ENCODE data around the gene GLB1L2.

Gene GLB1L2

DNA sequence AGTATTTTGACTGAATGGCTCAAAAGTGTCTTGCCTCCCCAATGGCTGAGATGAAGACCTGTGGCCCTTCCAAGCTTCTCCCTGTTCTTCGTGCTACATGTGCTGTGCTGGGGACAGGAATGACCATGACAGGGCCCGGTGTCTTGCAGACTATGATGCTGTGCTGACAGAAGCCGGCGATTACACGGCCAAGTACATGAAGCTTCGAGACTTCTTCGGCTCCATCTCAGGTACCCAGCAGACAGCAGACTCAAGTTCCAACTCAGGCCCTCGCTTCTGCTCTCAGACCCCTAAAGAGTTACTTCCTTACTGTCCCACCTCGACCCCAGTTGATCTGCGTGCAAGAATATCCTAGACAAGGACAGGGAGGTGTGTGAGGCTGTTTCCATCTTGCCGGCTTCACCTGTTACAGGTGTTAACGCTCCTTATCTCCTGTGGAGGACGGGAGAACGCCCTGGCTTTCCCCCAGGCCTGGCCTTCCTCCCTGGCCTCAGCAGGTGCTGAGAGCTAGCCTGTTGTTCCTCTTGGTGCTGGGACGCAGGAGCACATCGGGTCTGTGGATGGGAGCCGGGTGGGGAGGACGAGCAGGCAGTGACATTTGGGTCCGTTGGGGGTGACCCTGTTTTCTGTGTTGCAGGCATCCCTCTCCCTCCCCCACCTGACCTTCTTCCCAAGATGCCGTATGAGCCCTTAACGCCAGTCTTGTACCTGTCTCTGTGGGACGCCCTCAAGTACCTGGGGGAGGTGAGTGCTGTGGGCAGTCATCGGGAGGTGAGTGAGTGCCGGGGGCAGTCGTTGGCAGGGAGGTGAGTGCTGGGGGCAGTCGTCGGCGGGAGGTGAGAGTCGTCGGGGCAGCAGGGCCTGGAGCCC, 38.1 kb downstream of the GLB1L2 start:
- no peak for DNase-seq

DNA sequence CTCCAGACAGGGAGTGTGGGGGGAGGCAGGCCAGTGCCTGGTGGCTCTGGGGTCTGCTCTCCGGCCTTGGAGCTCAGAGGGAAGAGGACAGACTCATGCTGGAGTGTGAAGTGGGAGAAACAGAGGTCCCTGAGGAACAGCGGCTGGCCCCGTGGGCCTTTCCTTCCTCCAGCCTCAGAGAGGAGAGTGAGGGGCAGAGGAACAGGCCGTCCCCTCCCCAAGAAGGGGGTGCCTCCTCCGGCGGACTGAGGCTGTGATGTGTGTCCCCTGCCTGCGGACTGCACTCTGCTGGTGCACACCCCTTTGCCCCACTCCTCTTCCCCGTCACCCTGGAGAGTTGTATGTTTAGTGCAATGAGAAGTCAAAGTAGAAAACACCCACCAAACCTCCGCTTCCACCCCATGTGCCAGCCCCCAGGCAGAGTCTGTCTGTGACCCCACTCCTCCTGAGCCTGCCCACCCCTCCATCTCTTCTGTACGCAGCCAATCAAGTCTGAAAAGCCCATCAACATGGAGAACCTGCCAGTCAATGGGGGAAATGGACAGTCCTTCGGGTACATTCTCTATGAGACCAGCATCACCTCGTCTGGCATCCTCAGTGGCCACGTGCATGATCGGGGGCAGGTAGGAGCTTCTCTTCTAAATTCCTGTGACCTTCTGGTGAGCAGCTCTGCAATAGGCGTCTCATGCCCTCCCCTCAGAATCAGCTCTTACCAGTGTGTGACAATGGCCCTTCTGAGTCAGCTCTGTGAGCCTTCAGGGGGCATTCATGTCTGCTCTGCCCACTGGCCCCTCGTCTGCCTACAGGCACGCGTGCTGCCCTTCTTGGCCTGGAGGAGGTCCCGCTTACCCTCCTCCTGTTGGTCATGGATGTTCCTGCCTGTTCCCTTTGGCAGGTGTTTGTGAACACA, 39.0 kb downstream of the GLB1L2 start:
- DNase-seq, result no peak

DNA sequence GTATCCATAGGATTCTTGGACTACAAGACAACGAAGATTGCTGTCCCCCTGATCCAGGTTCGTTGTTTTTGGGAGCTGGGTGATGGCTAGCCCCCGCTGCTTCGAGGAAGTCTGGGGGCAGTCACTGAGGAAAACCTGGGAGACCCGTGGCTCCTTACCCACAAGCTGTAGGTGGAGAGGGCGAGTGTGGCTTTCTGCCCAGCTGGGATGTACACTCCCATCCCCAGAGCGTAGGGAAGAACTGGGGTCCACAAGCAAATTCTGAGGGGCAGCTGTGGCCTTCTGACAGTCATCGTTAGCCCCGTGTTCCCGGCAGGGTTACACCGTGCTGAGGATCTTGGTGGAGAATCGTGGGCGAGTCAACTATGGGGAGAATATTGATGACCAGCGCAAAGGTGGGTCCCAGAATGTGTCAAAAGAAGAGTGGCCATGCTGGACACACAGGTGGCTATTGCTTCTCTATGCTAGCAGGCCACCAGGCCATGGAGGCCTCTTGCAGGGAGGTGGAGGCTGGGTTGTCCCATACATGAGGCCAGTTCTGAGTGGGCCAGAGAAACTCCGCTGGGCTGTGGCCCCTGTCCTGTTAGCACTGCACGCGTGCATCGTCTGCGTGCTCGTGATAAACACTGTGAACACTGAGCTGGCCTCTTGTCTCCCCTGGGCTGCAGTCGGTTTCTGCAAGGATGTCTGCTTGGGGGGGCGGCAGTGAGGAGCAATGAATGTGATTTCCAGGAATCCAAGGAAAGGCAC, 39.8 kb downstream of the GLB1L2 start:
- no peak for DNase-seq

- no peak for DNase-seq
Measured at GRCh38 chr11:134372536-134372935, 40.7 kb downstream of the GLB1L2 start.

DNA sequence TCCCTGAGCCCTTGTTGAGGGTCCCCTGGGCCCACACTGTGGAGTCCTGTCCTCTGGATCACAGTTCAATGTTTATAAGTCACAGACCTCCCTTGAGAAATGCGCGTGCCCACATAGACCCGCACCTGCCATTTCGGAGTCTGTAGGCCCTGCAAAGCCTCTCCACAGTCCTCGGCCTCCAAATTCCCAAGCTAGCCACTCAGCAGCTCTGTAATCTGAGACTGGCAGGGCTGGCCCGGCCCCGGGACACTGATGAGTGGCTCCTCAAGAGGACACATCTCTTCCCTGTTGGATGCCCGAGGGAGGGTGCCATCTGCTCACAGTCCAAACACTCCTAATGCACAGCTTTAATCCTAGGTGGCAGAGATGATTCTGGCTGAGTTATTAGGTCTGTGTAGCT, 41.2 kb downstream of the GLB1L2 start:
- DNase-seq, result no peak

DNA sequence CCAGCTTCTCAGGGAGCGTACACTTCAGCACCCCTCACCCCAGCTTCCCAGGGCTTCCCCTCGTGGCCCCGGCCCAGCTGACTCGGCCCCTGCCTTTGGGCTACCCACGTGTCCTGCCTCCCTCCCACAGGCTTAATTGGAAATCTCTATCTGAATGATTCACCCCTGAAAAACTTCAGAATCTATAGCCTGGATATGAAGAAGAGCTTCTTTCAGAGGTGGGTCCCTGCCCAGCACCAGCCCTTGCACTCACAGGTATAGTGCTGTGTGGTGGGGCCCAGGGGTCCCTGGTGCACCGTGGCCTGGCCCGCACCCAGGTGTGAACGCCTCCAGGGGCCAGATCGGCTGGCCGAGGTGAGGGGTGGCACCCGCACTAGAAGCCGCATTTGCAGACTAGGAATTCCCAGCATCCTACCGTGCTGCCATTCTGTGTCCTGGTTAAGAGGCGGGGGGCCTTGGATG, 41.8 kb downstream of the GLB1L2 start:
- DNase-seq, result no peak

DNA sequence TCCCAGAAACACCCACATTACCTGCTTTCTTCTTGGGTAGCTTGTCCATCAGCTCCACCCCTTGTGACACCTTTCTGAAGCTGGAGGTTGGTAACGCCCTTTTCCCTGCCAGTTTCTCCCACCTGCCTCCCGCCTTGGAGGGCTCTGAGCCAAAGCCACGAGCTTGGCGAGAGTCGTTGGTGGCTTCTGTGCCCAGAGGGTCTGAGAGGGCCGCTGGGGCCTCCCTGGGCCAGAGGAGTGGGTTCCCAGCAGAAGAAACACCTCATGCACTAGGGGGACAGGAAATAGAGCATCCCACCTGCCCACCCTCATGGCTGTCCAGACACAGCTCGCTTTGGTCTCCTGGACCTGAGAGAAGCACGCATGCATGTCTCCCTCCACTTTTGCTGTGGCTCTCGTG, 42.4 kb downstream of the GLB1L2 start:
- DNase-seq, result no peak

- DNase-seq, result no peak
Measured at GRCh38 chr11:134374891-134375550, 43.2 kb downstream of the GLB1L2 start.

DNA sequence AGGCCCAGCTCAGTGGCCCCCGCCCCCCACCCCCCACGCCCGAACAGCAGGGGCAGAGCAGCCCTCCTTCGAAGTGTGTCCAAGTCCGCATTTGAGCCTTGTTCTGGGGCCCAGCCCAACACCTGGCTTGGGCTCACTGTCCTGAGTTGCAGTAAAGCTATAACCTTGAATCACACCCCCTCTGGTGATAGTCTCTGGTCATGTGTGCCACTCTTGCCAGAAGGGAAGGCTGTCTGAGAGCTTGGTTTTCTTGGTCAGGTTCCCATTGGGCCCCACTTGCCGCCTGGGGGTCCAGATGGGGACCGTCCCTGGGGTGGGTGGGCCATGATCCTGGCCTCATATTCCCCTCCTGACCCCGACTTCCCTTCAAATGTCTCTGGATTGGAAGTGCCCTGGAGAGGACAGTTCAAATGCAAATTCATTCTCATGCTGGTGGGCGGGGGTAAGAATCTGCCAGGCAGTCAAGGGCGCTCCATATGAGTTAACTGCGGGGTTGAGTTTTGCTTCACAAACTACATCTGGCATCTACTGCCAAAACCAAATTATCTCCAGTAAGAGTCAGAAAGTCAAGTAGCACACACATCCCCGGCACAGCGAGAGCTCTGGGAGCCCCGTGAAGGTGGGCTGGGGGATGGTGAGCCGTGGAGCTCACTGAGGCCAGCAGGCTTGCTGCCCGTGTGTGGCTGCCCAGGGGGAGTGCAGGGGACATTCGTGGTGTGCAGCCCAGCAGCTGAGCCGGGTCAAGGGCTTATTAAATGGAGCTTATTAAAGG, 44.5 kb downstream of the GLB1L2 start:
- no peak for DNase-seq

DNA sequence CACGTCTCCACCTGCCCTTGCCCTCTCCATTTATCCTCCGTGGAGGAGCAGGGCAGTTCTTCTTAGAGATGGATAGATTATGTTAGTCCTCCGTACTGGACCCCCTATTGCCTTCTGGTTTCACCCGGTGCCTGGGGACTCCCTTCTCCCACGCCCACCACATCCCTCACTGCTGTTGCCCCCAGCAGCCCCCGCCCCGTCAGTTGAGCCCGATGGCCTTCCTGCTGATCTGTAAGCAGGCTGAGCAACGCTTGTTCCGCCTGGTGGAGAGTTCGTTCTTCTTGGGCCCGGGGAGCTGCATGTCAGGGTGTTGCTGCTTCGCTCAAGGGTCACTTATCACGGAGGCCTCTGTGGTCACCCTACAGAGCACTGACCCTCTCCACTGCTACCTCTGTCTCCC, 46.1 kb downstream of the GLB1L2 start:
- DNase-seq, result no peak

GRCh38 chr11:134379241-134379640, 47.5 kb downstream of the GLB1L2 start:
- DNase-seq, result no peak

DNA sequence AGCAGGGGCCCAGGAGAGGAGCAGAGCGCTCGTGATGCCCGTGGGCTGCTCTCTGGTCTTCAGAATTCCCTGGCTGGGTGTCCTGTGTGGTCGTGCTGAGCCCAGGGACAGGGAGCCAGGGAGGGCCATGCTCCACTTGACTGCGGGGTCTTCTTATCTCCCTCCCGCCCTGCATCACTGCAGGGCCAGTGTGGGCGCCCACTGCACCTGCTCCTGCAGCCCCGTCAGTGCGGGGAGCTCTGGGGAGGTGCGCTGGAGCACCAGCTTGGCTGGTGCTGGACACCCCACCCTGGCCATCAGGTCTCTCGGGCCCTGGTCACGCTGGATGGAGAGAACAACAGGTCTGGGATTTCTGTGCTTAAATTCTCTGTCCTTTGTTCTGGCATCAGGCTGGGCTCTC, 48.4 kb downstream of the GLB1L2 start:
- DNase-seq, result no peak

DNA sequence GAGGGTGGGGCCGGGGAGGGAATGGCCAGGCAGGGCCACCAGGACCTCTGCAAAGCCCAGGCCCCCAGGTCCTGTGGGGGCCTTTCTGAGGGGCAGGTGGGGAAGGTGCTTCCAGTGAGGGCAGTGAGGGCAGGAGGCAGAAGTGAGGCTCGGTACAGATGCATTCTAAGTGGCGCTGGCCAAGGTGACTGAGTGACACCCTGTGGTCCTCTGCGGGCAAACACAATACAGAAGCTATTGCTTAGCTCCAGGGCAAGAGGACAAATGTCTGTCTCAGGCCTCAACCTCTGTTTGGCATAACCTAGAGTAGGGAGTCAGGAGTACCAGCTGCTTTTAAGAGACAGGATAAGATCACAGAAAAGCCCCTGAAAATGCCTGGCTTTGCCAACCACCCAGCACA, 49.0 kb downstream of the GLB1L2 start:
- no peak for DNase-seq

- DNase-seq, result no peak
Measured at GRCh38 chr11:134382257-134382656, 50.5 kb downstream of the GLB1L2 start.

GRCh38 chr11:134382830-134383229, 51.0 kb downstream of the GLB1L2 start:
- no peak for DNase-seq

GRCh38 chr11:134383576-134384221, 51.9 kb downstream of the GLB1L2 start:
- DNase-seq, result no peak

- no peak for DNase-seq
Measured at GRCh38 chr11:134384406-134384805, 52.6 kb downstream of the GLB1L2 start.

DNA sequence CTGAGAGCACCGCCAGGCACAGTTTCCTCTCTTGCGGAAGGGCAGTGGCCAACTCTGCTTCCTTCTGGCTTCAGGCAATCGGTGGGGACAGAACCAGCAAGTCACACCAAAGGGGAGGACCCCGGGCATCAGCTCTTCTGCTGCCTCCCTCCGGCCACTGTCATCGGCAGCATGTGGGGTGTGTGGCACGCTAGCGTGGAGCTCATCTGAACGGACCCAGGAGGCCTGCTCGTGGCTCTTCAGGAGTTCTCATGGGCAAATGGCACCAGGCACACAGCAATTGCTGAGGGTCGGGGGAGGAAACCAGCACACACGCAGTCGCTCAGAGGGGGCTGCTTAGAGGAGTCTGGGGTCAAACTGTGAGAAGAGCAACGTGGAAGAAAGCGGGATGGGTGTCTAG, 53.4 kb downstream of the GLB1L2 start:
- no peak for DNase-seq

- no peak for DNase-seq
Measured at GRCh38 chr11:134385774-134386565, 54.2 kb downstream of the GLB1L2 start.

DNA sequence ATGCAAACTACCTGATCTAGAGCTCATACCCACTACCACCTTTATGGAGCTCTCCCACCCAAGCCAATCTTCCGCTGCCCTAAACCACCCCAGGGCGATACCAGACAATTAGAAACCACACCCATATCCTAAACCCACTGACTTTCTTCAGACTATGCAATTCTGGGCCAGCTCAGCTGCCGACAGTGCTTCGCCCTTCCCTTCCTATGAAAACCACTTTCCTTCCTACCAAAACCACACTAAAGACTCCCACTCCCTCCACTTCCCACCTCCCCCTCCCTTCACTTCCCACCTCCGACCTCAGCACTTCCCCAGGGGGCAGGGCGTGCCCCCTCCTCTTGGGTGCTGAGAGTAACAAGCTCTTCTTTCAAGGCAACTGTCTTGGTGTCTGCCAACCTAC, 55.2 kb downstream of the GLB1L2 start:
- DNase-seq, result no peak
